ENCODE data around the gene GINS2. TPM values are rescaled to one million over a fixed set of nuclear protein-coding genes. Genes with fewer than 3 reads are reported as not detected.

Gene GINS2
- total RNA-seq, 1 experiment from 2014 or later: 20.2 TPM

DNA sequence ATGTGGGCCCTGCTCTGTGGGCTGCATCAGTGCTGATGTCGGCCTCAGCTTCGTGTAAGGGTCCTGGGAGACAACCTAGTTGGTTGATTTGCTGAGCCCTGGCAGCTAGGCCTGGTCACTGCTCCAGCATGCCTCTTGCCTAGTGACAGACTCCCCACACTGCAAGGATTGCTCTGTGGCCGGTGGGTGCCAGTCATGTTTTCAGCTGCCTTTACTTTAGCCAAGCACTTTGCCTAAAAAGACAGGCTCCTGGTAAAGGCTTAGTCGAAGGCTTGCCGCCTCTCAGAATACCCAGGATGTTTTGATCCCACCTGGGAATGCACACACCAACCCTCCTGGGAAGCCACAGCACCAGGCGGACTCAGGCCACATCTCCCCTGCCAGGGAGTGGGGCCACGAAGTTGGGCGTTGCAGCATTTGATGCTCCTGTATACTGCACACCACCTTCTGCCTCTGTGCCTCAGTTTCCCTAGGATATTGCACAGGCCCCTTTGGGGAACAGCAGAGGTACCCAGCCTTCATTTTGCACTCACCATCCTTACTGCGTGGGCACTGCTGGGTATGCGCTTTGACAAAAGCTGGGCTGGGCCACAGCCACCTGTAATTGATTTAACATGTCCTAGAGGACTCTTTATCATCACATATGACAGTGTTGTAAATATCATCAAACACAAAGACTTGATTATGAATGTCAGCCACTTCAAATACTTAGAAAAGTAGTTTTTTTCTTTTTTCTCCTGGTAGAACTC lies 19.9 kb downstream of the GINS2 start:
- BruUV-seq (replicated peaks): no TSS peak
- Histone ChIP-seq H4K20me1 (ENCODE audit: insufficient read depth) (peaks cover 43% of the 10 kb centered on the region), H3K4me1 (replicated peaks; ENCODE audit: insufficient read depth) (no peaks in the 10 kb centered on the region), H2AFZ (no peak overlapping the region), H3K9me3 (ENCODE audit: insufficient read depth, low read depth) (no peaks in the 10 kb centered on the region), H3K27me3 (ENCODE audit: insufficient read depth, low read depth) (no peaks in the 10 kb centered on the region), H3K4me3 (no peak overlapping the region), H3K36me3 (ENCODE audit: low read depth) (peaks cover 26% of the 10 kb centered on the region), H3K79me2 (ENCODE audit: low read depth) (no peaks in the 10 kb centered on the region), H3K9me2 (ENCODE audit: insufficient read depth) (no peaks in the 10 kb centered on the region), H3K4me2 (no peak overlapping the region), H3K27ac (no peak overlapping the region), H3F3A (ENCODE audit: insufficient read depth, low read depth) (peaks cover 37% of the 10 kb centered on the region)
- no peak for TF ChIP-seq EZH2 (IDR thresholded peaks at IDR 0.05; ENCODE audit: low read depth)
- TF ChIP-seq, protein P1, sequence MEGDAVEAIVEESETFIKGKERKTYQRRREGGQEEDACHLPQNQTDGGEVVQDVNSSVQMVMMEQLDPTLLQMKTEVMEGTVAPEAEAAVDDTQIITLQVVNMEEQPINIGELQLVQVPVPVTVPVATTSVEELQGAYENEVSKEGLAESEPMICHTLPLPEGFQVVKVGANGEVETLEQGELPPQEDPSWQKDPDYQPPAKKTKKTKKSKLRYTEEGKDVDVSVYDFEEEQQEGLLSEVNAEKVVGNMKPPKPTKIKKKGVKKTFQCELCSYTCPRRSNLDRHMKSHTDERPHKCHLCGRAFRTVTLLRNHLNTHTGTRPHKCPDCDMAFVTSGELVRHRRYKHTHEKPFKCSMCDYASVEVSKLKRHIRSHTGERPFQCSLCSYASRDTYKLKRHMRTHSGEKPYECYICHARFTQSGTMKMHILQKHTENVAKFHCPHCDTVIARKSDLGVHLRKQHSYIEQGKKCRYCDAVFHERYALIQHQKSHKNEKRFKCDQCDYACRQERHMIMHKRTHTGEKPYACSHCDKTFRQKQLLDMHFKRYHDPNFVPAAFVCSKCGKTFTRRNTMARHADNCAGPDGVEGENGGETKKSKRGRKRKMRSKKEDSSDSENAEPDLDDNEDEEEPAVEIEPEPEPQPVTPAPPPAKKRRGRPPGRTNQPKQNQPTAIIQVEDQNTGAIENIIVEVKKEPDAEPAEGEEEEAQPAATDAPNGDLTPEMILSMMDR (conservative IDR thresholded peaks at IDR 0.05): no peak
- POLR2A ChIA-PET (ENCODE audit: unreplicated experiment): no interaction called here
- intact Hi-C loops (cut with micrococcal nuclease; ENCODE audit: unreplicated experiment): no loop called here
- CTCF ChIA-PET: no interaction called here
- no peak for DNase-seq

DNA sequence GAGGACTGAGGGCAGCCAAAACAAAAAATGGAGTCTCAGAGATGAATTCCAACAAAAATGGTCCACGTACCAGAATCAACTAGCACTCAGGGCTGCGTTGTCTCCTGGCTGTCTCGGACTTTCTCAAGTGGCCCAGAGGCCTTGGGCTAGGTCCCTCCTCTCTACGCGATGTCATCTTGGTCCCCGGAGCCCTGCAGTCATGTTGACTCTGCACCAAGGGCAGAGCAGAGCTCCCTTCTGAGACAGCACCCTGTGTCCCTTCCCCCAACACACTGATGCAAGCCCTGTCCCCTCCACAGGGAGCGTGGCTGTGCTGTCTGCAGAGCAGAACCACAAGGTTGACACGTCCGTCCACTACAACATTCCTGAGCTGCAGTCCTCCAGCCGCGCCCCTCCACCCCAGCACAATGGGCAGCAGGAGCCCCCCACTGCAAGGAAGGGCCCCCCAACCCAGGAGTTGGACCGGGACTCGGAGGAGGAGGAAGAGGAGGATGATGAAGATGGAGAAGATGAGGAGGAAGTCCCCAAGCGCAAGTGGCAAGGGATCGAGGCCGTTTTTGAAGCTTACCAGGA lies 20.8 kb downstream of the GINS2 start:
- TF ChIP-seq EZH2 (IDR thresholded peaks at IDR 0.05; ENCODE audit: low read depth): no peak
- TF ChIP-seq, protein P1 (conservative IDR thresholded peaks at IDR 0.05): no peak
- Histone ChIP-seq H4K20me1 (ENCODE audit: insufficient read depth) (peaks cover 39% of the 10 kb centered on the region), H3K4me1 (replicated peaks; ENCODE audit: insufficient read depth) (no peaks in the 10 kb centered on the region), H3K79me2 (ENCODE audit: low read depth) (no peaks in the 10 kb centered on the region), H2AFZ (no peak overlapping the region), H3K36me3 (ENCODE audit: low read depth) (peaks cover 30% of the 10 kb centered on the region), H3F3A (ENCODE audit: insufficient read depth, low read depth) (peaks cover 33% of the 10 kb centered on the region), H3K9me2 (ENCODE audit: insufficient read depth) (no peaks in the 10 kb centered on the region), H3K27me3 (ENCODE audit: insufficient read depth, low read depth) (no peaks in the 10 kb centered on the region), H3K4me2 (no peak overlapping the region), H3K27ac (no peak overlapping the region), H3K4me3 (no peak overlapping the region), H3K9me3 (ENCODE audit: insufficient read depth, low read depth) (no peaks in the 10 kb centered on the region)
- intact Hi-C loops (cut with micrococcal nuclease; ENCODE audit: unreplicated experiment): no loop called here
- no peak for DNase-seq
- no TSS peak for BruUV-seq (replicated peaks)
- POLR2A ChIA-PET (ENCODE audit: unreplicated experiment): interaction anchor here (0.6 kb wide), 1 partner anchor 30 kb away, joined by 4 read pairs; no protein-coding TSS in a partner anchor
- CTCF ChIA-PET: no interaction called here

DNA sequence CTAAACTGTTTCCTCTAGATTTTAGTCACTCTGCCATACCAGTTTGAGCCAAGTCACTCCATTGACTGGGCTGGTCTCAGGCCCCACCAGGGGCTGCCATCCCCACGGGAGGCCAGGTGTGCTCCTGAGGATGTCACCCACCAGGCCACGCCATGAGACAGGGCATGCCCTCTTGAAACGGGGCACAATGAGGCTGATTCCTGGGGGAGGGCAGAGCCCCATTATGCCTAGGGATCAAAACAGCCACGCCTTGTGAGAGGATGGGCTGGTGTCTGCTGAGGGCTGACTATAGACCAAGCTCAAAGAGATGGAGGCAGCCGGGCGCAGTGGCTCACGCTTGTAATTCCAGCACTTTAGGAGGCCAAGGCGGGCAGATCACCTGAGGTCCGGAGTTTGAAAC lies 21.5 kb downstream of the GINS2 start:
- peaks cover 35% of the 10 kb centered on the region for H4K20me1 ChIP-seq (ENCODE audit: insufficient read depth)
- H3K4me1 ChIP-seq (replicated peaks; ENCODE audit: insufficient read depth): no peaks in the 10 kb centered on the region
- TF ChIP-seq EZH2 (IDR thresholded peaks at IDR 0.05; ENCODE audit: low read depth): no peak
- TF ChIP-seq, protein P1 (conservative IDR thresholded peaks at IDR 0.05): no peak
- peaks cover 27% of the 10 kb centered on the region for H3K36me3 ChIP-seq (ENCODE audit: low read depth)
- ChIA-PET POLR2A (ENCODE audit: unreplicated experiment) (no interaction called here), CTCF (interaction anchor here (0.5 kb wide), 1 partner anchor 53 kb away, joined by 5 read pairs; no protein-coding TSS in a partner anchor)
- no peaks in the 10 kb centered on the region for H3K9me2 ChIP-seq (ENCODE audit: insufficient read depth)
- H3K9me3 ChIP-seq (ENCODE audit: insufficient read depth, low read depth): no peaks in the 10 kb centered on the region
- DNase-seq: no peak
- H2AFZ ChIP-seq: no peak overlapping the region
- no peaks in the 10 kb centered on the region for H3K79me2 ChIP-seq (ENCODE audit: low read depth)
- no peak overlapping the region for H3K4me3 ChIP-seq
- intact Hi-C loops (cut with micrococcal nuclease; ENCODE audit: unreplicated experiment): no loop called here
- no TSS peak for BruUV-seq (replicated peaks)
- no peak overlapping the region for H3K4me2 ChIP-seq
- H3K27ac ChIP-seq: no peak overlapping the region
- H3F3A ChIP-seq (ENCODE audit: insufficient read depth, low read depth): peaks cover 33% of the 10 kb centered on the region
- no peaks in the 10 kb centered on the region for H3K27me3 ChIP-seq (ENCODE audit: insufficient read depth, low read depth)
